HG03460 (cell line): Measurements from ENCODE around the gene TRDMT1.

Experiments
- ATAC-seq: cut with Tn5 transposase; IDR thresholded peaks from one replicate; pipeline ENCODE4 v1.9.1; 2021; ENCODE audit not compliant: unreplicated experiment

Gene TRDMT1

GRCh38 chr10:17179002-17179401, 22.5 kb downstream of the TRDMT1 start:
- no peak for ATAC-seq

- no peak for ATAC-seq
Observed at GRCh38 chr10:17178006-17178405, 23.5 kb downstream of the TRDMT1 start.

GRCh38 chr10:17177014-17177413, 24.5 kb downstream of the TRDMT1 start:
- no peak for ATAC-seq

- ATAC-seq, result no peak
Observed at GRCh38 chr10:17176091-17176490, 25.4 kb downstream of the TRDMT1 start.

GRCh38 chr10:17175551-17175950, 25.9 kb downstream of the TRDMT1 start:
- no peak for ATAC-seq

- no peak for ATAC-seq
Observed at GRCh38 chr10:17174626-17175025, 26.8 kb downstream of the TRDMT1 start.

GRCh38 chr10:17171141-17171641, 30.3 kb downstream of the TRDMT1 start:
- no peak for ATAC-seq

- ATAC-seq, result no peak
Observed at GRCh38 chr10:17169803-17170202, 31.7 kb downstream of the TRDMT1 start.

GRCh38 chr10:17166699-17167098, 34.8 kb downstream of the TRDMT1 start:
- ATAC-seq, result no peak

GRCh38 chr10:17162828-17163227, 38.6 kb downstream of the TRDMT1 start:
- no peak for ATAC-seq

GRCh38 chr10:17161775-17162174, 39.7 kb downstream of the TRDMT1 start:
- ATAC-seq, result no peak

GRCh38 chr10:17157024-17157423, 44.4 kb downstream of the TRDMT1 start:
- ATAC-seq, result no peak

- no peak for ATAC-seq
Observed at GRCh38 chr10:17155826-17156225, 45.6 kb downstream of the TRDMT1 start.

- no peak for ATAC-seq
Observed at GRCh38 chr10:17154116-17154515, 47.4 kb downstream of the TRDMT1 start.

GRCh38 chr10:17153321-17153720, 48.2 kb downstream of the TRDMT1 start:
- no peak for ATAC-seq

- ATAC-seq, result no peak
Observed at GRCh38 chr10:17151716-17152115, 49.8 kb downstream of the TRDMT1 start.

GRCh38 chr10:17147884-17148489, 53.5 kb downstream of the TRDMT1 start:
- no peak for ATAC-seq

GRCh38 chr10:17146892-17147291, 54.6 kb downstream of the TRDMT1 start:
- no peak for ATAC-seq

GRCh38 chr10:17145239-17145638, 56.2 kb downstream of the TRDMT1 start:
- ATAC-seq, result no peak

GRCh38 chr10:17144757-17145156, 56.7 kb downstream of the TRDMT1 start:
- ATAC-seq, result no peak

GRCh38 chr10:17144032-17144431, 57.4 kb downstream of the TRDMT1 start:
- ATAC-seq, result no peak

GRCh38 chr10:17143055-17143690, 58.3 kb downstream of the TRDMT1 start:
- ATAC-seq, result no peak
